ENCODE results near the gene HLA-DOA.
A peak's percentile ranks its signal among the peaks of the same experiment; 100 is the strongest.

The HLA-DOA gene

DNA sequence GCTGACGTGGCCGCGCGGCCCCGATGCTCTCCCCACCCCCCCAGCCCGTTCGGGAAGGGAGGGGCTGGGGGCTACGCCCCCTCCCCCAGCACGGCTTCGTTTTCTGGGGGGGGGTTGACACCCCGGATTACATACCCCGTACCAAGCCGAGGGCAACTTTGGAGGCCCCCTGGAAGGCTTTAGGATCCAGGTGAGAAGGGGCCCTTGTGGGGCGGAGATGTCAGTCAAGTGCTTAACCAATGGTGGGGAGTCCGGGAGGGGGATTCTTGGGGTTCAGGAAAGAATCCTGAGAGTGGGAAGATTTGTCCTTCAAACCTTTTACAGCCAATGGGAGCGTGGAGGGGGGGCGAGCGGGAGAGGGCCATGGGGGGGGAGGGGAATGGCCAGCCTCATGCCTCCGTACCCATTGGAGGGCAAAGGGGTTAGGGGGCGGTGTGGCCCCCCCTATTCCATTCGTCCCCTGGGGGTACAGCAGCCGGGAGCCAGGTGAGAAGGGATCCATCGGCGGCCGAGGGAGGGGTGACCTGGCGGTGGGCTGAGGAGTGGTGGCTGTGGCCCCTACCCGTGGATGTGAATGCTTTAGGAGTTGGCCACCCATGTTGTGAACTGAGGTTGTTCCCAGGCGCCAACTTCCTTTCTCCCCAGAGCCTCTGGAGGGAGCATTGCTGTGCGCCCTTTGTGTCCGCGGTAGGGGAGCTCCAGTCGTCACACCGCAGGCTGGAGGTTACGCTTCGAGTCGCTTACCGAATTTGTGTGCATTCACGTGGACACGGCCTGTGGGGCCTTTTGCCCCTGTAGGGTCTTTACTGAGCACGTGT lies 40.3 kb downstream of the HLA-DOA start:
- TF ChIP-seq GATA2 (IDR thresholded peaks at IDR 0.05; ENCODE audit: low read depth, low read length) (no peak), GATA3 (IDR thresholded peaks at IDR 0.05; ENCODE audit: low read depth, low read length) (no peak)

DNA sequence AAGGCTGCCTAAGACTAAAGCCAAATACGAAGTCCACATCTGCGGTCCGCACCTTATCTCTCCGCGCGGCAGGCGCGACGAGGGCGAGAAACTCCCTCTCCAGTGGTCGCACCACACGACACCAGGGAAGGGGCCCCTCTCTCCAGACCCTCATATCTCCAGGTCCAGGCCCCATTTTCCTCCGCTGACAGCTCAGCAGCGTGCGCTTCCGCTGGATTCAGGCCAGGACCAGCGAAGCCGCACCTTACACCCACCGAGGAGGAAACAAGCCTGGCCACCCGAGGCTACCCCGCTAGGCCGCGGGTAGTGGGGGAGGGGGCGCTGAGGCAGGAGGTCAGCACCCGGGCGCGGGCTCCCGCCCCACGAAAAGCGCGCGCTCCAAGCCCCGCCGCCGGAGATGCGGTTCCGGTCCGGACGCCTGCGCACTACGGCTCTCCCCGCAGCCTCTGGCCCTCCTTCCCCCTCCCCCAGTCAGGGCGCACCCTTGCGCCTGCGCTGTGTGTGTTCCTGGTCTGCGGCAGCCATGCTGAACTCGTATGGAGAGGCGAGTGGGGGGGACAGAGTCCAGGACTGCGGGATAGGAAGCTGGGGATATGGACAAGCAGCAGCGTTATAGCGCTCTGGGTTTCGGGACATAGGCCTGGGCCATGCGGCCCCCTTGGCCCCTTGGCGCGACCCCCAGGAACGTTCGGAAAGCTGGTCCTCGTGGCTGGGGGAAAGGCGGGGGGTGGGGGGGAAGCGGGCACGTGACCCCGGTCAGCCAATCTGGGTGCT lies 41.1 kb downstream of the HLA-DOA start, which contains the start of gene BRD2:
BRD2 (plus strand) TSS at position 502 of the 774 bp plus-strand sequence. CDS start 4,305 bp downstream, outside the sequence.
- TF ChIP-seq GATA2 (IDR thresholded peaks at IDR 0.05; ENCODE audit: low read depth, low read length) (peak; percentile 46; the same call in 1 of the 2 replicates), GATA3 (IDR thresholded peaks at IDR 0.05; ENCODE audit: low read depth, low read length) (no peak)

DNA sequence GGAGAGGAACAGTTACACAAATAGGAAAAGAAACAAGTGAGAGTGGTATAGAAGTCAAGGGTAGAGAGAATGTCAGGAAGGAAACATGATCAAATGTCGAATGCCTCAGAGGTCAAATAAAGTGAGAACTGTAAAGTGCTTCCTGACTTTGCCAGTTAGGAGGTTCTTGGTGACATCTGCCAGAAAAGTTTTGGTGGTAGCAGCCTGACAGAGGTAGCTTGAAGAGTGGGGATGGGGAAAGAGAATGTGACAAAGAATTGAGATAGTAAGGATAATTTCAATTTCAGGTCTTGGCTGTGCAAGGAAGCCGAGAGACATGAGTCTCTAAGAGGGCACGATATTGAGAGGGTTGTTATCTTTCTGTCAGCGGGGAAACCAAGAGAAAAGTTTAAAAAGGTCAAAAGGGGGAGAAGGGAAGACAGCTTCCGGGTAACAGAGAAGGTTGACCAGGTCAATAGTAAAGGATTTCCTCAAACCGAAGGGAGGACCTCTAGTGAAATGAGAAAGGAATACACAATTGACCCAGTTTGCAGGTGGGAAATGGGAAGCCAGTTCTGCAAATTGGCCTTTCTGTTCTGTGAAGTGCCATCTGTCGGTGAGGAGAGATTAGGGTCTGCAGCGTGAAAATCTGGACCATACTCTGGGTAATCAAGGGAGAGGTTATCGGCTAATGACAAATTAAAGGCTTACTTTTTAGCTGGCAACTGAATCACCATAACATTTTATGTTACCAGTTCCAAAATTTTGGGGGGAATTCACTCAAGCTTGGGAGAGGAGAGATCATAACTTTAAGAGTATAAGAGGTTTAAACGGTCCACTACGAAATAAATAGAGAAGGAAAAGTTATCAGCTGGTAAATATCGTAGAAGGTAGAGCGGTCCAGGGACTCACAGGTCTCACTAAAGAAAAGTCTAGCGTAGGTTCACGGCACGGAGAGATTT lies 42.0 kb downstream of the HLA-DOA start:
- TF ChIP-seq GATA3 (IDR thresholded peaks at IDR 0.05; ENCODE audit: low read depth, low read length), result no peak
- no peak for TF ChIP-seq GATA2 (IDR thresholded peaks at IDR 0.05; ENCODE audit: low read depth, low read length)

DNA sequence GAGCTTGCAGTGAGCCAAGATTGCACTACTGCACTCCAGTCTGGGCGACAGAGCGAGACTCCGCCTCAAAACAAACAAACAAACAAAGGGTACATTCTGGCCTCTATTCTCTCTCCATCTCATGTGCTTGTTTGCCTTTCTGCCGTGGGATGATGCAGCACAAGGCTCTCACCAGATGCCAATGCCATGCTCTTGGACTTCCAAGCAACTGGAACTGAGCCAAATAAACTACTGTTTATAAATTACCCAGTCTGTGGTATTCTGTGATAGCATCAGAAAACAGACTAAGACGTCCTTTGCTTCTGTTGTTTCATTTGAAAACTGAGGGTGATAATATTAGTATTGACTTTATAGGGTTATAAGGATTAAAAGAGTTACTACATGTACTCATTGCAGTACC lies 44.6 kb downstream of the HLA-DOA start:
- TF ChIP-seq GATA3 (IDR thresholded peaks at IDR 0.05; ENCODE audit: low read depth, low read length) (no peak), GATA2 (IDR thresholded peaks at IDR 0.05; ENCODE audit: low read depth, low read length) (no peak)

DNA sequence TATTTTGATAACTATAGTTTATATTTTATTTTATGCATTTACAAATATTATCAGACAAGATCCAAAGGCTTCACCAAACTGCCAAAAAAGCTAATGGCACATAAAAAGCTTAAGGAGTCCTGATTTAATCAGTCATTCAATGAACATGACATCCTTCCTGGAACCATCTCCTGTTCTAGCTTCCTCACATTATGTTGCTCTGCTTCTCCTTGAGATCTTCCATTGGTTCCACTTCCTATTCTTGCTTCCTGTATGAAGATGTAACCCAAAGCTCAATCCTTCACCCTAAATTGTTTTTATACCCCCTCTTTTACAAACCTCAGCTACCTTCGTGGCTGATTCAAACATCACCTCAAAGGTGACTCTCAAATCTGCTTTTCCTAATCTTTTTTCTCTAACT lies 45.5 kb downstream of the HLA-DOA start:
- TF ChIP-seq GATA2 (IDR thresholded peaks at IDR 0.05; ENCODE audit: low read depth, low read length) (no peak), GATA3 (IDR thresholded peaks at IDR 0.05; ENCODE audit: low read depth, low read length) (no peak)

DNA sequence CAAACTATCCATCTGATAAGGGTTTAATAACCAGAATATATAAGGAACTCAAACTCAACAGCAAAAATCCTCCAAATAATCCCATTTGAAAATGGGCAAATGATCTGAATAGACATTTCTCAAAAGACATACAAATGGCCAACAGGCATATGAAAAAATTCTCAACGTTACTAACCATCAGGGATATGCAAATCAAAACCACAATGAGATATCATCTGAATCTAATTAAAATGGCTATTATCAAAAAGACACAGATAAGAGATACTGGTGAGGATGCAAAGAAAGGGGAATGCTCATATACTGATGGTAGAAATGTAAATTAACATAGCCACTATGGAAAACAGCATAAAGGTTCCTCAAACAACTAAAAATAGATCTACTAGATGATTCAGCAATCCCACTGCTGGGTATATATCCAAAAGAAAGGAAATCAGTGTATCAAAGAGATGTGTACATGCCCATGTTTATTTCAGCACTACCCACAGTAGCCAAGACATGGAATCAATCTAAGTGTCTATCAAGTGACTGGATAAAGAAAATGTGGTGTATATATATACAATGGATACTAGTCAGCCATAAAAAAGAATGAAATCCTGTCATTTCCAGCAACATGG lies 47.1 kb downstream of the HLA-DOA start:
- no peak for TF ChIP-seq GATA2 (IDR thresholded peaks at IDR 0.05; ENCODE audit: low read depth, low read length)

DNA sequence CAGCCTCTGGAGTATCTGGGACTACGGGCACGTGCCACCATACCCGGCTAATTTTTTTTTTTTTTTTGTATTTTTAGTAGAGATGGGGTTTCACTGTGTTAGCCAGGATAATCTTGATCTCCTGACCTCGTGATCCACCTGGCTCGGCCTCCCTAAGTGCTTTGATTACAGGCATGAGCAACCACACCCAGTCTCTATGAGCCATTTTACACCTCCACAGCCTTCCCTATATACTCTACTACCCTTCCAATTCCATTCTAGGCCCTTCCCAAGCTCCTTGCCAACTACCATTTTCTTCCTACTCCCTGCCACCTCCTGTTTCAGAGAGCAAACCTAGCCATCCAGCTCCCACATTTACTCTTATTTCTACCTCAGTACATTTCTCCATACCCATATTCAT lies 48.8 kb downstream of the HLA-DOA start:
- TF ChIP-seq GATA3 (IDR thresholded peaks at IDR 0.05; ENCODE audit: low read depth, low read length), result no peak
- TF ChIP-seq GATA2 (IDR thresholded peaks at IDR 0.05; ENCODE audit: low read depth, low read length), result no peak

DNA sequence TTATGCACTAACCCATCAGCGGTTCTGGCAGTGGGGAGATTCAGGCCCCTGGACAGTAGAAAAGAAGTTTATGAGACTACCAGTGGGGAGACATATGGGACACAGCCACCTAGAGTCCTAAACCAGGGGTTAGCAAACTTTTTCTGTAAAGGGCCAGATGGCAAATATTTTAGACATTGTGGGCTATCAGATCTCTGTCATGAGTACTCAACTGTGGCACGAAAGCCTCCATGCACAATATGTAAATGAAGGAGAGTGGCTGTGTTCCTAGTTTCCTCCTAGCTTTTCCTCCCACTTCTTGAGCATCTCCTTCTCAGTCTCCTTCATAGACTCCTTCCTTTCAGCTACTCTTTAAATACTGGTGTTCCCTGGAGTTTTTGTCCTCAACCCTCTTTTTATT lies 53.2 kb downstream of the HLA-DOA start:
- TF ChIP-seq GATA2 (IDR thresholded peaks at IDR 0.05; ENCODE audit: low read depth, low read length) (no peak), GATA3 (IDR thresholded peaks at IDR 0.05; ENCODE audit: low read depth, low read length) (no peak)

DNA sequence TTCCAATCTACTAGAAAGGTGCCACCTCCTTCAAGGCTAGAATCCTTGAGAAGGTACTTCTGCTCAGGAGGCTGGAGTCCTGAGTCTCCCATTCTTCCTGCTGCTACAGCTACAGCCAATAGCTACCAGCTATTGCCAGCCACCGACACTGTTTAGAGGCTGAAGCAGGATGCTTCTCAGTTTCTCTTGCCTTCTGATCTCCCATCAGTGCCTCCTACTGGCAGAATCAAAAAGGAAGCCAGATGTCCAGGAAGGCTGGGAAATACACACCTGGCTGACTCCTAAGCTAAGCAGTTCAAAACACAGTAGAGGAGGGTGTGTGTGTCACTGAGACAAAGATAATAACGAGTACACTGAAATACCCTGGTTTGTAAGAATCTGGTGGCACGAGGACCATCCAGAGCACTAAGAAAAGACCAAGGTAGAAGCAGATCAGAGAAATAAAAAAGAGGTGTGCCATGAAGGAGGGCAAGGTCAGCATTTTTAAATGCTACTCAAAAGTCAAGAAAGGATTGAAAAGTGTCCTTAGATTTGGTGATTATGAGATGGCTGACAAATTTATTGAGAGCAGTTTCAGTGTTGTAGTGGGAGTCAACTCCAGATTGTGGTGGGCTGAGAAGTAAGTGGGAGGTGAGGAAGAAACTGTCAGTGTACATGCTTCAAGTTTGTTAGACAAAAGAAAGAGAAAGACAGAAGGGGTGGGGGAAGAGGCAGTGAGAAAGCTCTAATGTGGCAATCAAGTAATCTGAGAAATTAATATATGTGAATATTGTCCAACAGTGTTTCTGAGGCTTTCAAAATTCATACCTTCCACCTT lies 54.2 kb downstream of the HLA-DOA start:
- TF ChIP-seq GATA2 (IDR thresholded peaks at IDR 0.05; ENCODE audit: low read depth, low read length) (no peak), GATA3 (IDR thresholded peaks at IDR 0.05; ENCODE audit: low read depth, low read length) (no peak)

DNA sequence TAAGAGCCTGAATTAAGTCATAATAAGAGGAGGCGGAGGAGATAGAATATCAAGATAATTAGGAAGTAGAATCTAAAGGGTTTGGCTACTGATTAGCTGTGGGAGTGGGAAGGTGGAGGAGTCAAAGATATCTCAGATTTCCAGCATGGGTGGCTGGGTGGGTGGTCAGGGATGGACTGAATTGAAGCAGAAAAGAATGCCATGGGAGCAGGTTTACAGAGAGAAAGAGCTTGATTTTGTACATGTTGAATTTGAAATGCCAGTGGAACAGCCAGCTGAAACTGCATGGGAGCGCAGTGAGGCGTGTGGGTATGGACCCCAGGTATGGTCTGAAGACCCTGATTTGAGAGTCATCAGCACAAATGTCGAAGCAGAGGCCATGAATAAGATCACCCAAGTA lies 55.1 kb downstream of the HLA-DOA start:
- TF ChIP-seq GATA2 (IDR thresholded peaks at IDR 0.05; ENCODE audit: low read depth, low read length) (no peak), GATA3 (IDR thresholded peaks at IDR 0.05; ENCODE audit: low read depth, low read length) (no peak)

Data from SH-SY5Y (cell line).